ENCODE data around the gene ZDHHC9. TPM values are rescaled to one million over a fixed set of nuclear protein-coding genes. Genes with fewer than 3 reads are reported as not detected.

ZDHHC9 gene
- total RNA-seq, 2 donors from 2014 or later = 27.1 to 40.2 TPM

GRCh38 chrX:129793604-129794191 is 50.0 kb downstream of the ZDHHC9 start:
- peaks cover 14% of the 10 kb centered on the region for H3K9me3 Mint-ChIP-seq
- TF ChIP-seq CTCF (conservative IDR thresholded peaks at IDR 0.05) = no peak

GRCh38 chrX:129792586-129793291 is 50.9 kb downstream of the ZDHHC9 start:
- Mint-ChIP-seq H3K4me3 (no peak overlapping the region), H3K4me1 (peaks cover under 1% of the 10 kb centered on the region), H3K27me3 (ENCODE audit: insufficient read depth) (no peaks in the 10 kb centered on the region), H3K9me3 (peaks cover 19% of the 10 kb centered on the region), H3K27ac (no peak overlapping the region), H3K36me3 (ENCODE audit: low read depth) (no peaks in the 10 kb centered on the region)
- H3K36me3 ChIP-seq (ENCODE audit: control insufficient read depth, insufficient read depth, low read length) = no peaks in the 10 kb centered on the region
- WGBS, 2 experiments (ENCODE audit: insufficient coverage in 1 of 2, insufficient read length in 1 of 2) = 89 to 96% methylated on average over 3 to 17 of the region's 18 CpGs
- DNase-seq = no peak
- no peaks in the 10 kb centered on the region for H3K27me3 ChIP-seq (ENCODE audit: control insufficient read depth, insufficient read depth, low read length, poor library complexity, severe bottlenecking)
- H3K9ac ChIP-seq (ENCODE audit: extremely low read depth, low read length, poor library complexity, severe bottlenecking) = no peak overlapping the region
- no peak overlapping the region for H3K4me3 ChIP-seq (ENCODE audit: low read length)
- no peak overlapping the region for H3K27ac ChIP-seq (ENCODE audit: low read depth, low read length)
- no peaks in the 10 kb centered on the region for H3K9me3 ChIP-seq (ENCODE audit: control insufficient read depth, low read length)
- H3K4me1 ChIP-seq (ENCODE audit: control insufficient read depth, insufficient read depth, low read length) = no peaks in the 10 kb centered on the region
- TF ChIP-seq CTCF (conservative IDR thresholded peaks at IDR 0.05) = no peak

More at GRCh38 chrX:129793604-129794191, 50.0 kb downstream of the ZDHHC9 start:
- Mint-ChIP-seq H3K27me3 (ENCODE audit: insufficient read depth) (no peaks in the 10 kb centered on the region), H3K4me1 (no peaks in the 10 kb centered on the region), H3K36me3 (ENCODE audit: low read depth) (peaks cover 6% of the 10 kb centered on the region), H3K4me3 (no peak overlapping the region), H3K27ac (no peak overlapping the region)
- Histone ChIP-seq H3K27me3 (ENCODE audit: control insufficient read depth, insufficient read depth, low read length, poor library complexity, severe bottlenecking) (no peaks in the 10 kb centered on the region), H3K9ac (ENCODE audit: extremely low read depth, low read length, poor library complexity, severe bottlenecking) (no peak overlapping the region), H3K27ac (ENCODE audit: low read depth, low read length) (no peak overlapping the region), H3K4me3 (ENCODE audit: low read length) (no peak overlapping the region), H3K4me1 (ENCODE audit: control insufficient read depth, insufficient read depth, low read length) (no peaks in the 10 kb centered on the region), H3K9me3 (ENCODE audit: control insufficient read depth, low read length) (no peaks in the 10 kb centered on the region), H3K36me3 (ENCODE audit: control insufficient read depth, insufficient read depth, low read length) (peaks cover 8% of the 10 kb centered on the region)
- DNase-seq = no peak
- WGBS, 2 experiments (ENCODE audit: insufficient coverage in 1 of 2, insufficient read length in 1 of 2) = 86% methylated on average over 14 of the region's 20 CpGs; no CpG with 5 or more reads in 1 of the 2 experiments

- no peak overlapping the region for H3K27ac ChIP-seq (ENCODE audit: low read depth, low read length)
- H3K36me3 Mint-ChIP-seq (ENCODE audit: low read depth) = no peaks in the 10 kb centered on the region
- no peak overlapping the region for H3K9ac ChIP-seq (ENCODE audit: extremely low read depth, low read length, poor library complexity, severe bottlenecking)
- WGBS, 2 experiments (ENCODE audit: insufficient coverage in 1 of 2, insufficient read length in 1 of 2) = 93 to 100% methylated on average over 2 to 11 of the region's 11 CpGs
- no peaks in the 10 kb centered on the region for H3K36me3 ChIP-seq (ENCODE audit: control insufficient read depth, insufficient read depth, low read length)
- H3K4me1 Mint-ChIP-seq = peaks cover 6% of the 10 kb centered on the region
- H3K27me3 Mint-ChIP-seq (ENCODE audit: insufficient read depth) = no peaks in the 10 kb centered on the region
- H3K4me3 Mint-ChIP-seq = no peak overlapping the region
- no peaks in the 10 kb centered on the region for H3K9me3 ChIP-seq (ENCODE audit: control insufficient read depth, low read length)
- H3K4me3 ChIP-seq (ENCODE audit: low read length) = no peak overlapping the region
- H3K27me3 ChIP-seq (ENCODE audit: control insufficient read depth, insufficient read depth, low read length, poor library complexity, severe bottlenecking) = no peaks in the 10 kb centered on the region
- no peaks in the 10 kb centered on the region for H3K4me1 ChIP-seq (ENCODE audit: control insufficient read depth, insufficient read depth, low read length)
- TF ChIP-seq CTCF (conservative IDR thresholded peaks at IDR 0.05) = no peak
- no peak overlapping the region for H3K27ac Mint-ChIP-seq
- DNase-seq = no peak
- H3K9me3 Mint-ChIP-seq = peaks cover 24% of the 10 kb centered on the region
These were observed 51.6 kb downstream of the ZDHHC9 start for GRCh38 chrX:129791961-129792570.
